GM23338 (cell line): ENCODE data around the gene INPP4B.

Experiments
- CREB1 ChIP-seq: fragments of 250-450 bp; sonication (Bioruptor Pico); IDR thresholded peaks from 2 replicates; pipeline ENCODE4 v1.5.0; 2020; ENCODE audit warnings: low read depth, mild to moderate bottlenecking, moderate library complexity
- CTCF ChIP-seq, 2 experiments: fragments of 200-600 bp in 1 of 2; sonication (generic) in 1 of 2; conservative IDR thresholded peaks; 2 replicates each; pipeline versions ENCODE4 v1.5.1 to v1.6.1; 2016 to 2017; ENCODE audit warnings: antibody characterized with exemption in 2 of 2, low read depth in 2 of 2, mild to moderate bottlenecking in 2 of 2, moderate library complexity in 1 of 2
- EZH2 ChIP-seq: fragments of 200-600 bp; sonication (generic); IDR thresholded peaks from one replicate; pipeline ENCODE4 v1.8.0; 2017; ENCODE audit warnings: antibody characterized with exemption, mild to moderate bottlenecking, low read depth; ENCODE audit not compliant: unreplicated experiment
- EZH2phosphoT487 ChIP-seq: fragments of 200-600 bp; sonication (generic); IDR thresholded peaks from one replicate; pipeline ENCODE4 v1.8.1; 2018; ENCODE audit warnings: antibody characterized with exemption; ENCODE audit not compliant: unreplicated experiment
- POLR2AphosphoS5 ChIP-seq: IDR thresholded peaks from 2 replicates; pipeline ENCODE4 v1.6.1; 2016; ENCODE audit warnings: antibody characterized with exemption, low read depth
- REST ChIP-seq: IDR thresholded peaks from one replicate; pipeline ENCODE4 v1.6.1; 2018; ENCODE audit warnings: antibody characterized with exemption; ENCODE audit not compliant: unreplicated experiment

- TF ChIP-seq CTCF (conservative IDR thresholded peaks at IDR 0.05; ENCODE audit: low read depth in 2 of 2), result no peak
- no peak for TF ChIP-seq POLR2AphosphoS5
- TF ChIP-seq CREB1 (CRISPR knock-in tag), result no peak
- TF ChIP-seq EZH2, result no peak
- TF ChIP-seq EZH2phosphoT487, result no peak
- no peak for TF ChIP-seq REST
Observed at GRCh38 chr4:142778430-142778829, 67.7 kb downstream of the INPP4B start.
